Activated naive CD8-positive, alpha-beta T cell (primary cell): ENCODE measurements around the gene FOLR2.
"Not testable (repeated sequence)": the region's sequence is repeated elsewhere in the genome, so short reads cannot be mapped to it uniquely, and the experiment has no call there.

Experiments used
- H3K27ac Mint-ChIP-seq: one replicate; pipeline ENCODE4 v1.8.0; 2021; ENCODE audit warnings: mixed read lengths
- H3K27me3 Mint-ChIP-seq: one replicate; pipeline ENCODE4 v1.8.0; 2021; ENCODE audit warnings: mixed read lengths
- H3K36me3 Mint-ChIP-seq: one replicate; pipeline ENCODE4 v1.8.0; 2021; ENCODE audit warnings: mixed read lengths
- H3K4me1 Mint-ChIP-seq: one replicate; pipeline ENCODE4 v1.8.0; 2021; ENCODE audit warnings: low read depth, mixed read lengths
- H3K4me3 Mint-ChIP-seq: one replicate; pipeline ENCODE4 v1.8.0; 2021; ENCODE audit warnings: mild to moderate bottlenecking, mixed read lengths
- H3K9me3 Mint-ChIP-seq: one replicate; pipeline ENCODE4 v1.8.0; 2021; ENCODE audit warnings: low read depth, mixed read lengths

Gene FOLR2

GRCh38 chr11:72216638-72217037 is at the start of gene FOLR2:
Gene FOLR2 (plus strand): TSS chr11:72216794. CDS start chr11:72218585, 1,791 bp downstream.
- H3K36me3 Mint-ChIP-seq = no peaks in the 10 kb centered on the region
- no peaks in the 10 kb centered on the region for H3K9me3 Mint-ChIP-seq
- no peak within 1 kb of the TSS for H3K4me3 Mint-ChIP-seq
- peaks cover 7% of the 10 kb centered on the region for H3K4me1 Mint-ChIP-seq
- H3K27ac Mint-ChIP-seq = no peak within 1 kb of the TSS
- peaks cover 6% of the 10 kb centered on the region for H3K27me3 Mint-ChIP-seq

- not testable (repeated sequence) for H3K27ac Mint-ChIP-seq, H3K27me3 Mint-ChIP-seq, H3K4me1 Mint-ChIP-seq, H3K9me3 Mint-ChIP-seq, H3K4me3 Mint-ChIP-seq, H3K36me3 Mint-ChIP-seq
Observed at GRCh38 chr11:72169046-72169555, 47.5 kb upstream of the FOLR2 start.

- H3K4me1 Mint-ChIP-seq, H3K9me3 Mint-ChIP-seq, H3K4me3 Mint-ChIP-seq, H3K36me3 Mint-ChIP-seq, H3K27ac Mint-ChIP-seq, H3K27me3 Mint-ChIP-seq: not testable (repeated sequence)
Observed at GRCh38 chr11:72169754-72170153, 46.8 kb upstream of the FOLR2 start.

GRCh38 chr11:72172043-72172442 is 44.6 kb upstream of the FOLR2 start:
- not testable (repeated sequence) for H3K4me3 Mint-ChIP-seq, H3K27ac Mint-ChIP-seq, H3K27me3 Mint-ChIP-seq, H3K9me3 Mint-ChIP-seq, H3K36me3 Mint-ChIP-seq, H3K4me1 Mint-ChIP-seq

- Mint-ChIP-seq H3K27me3 (no peaks in the 10 kb centered on the region), H3K9me3 (no peaks in the 10 kb centered on the region), H3K4me1 (no peaks in the 10 kb centered on the region), H3K27ac (no peak overlapping the region), H3K36me3 (no peaks in the 10 kb centered on the region), H3K4me3 (no peak overlapping the region)
Observed at GRCh38 chr11:72173291-72173690, 43.3 kb upstream of the FOLR2 start.

- no peaks in the 10 kb centered on the region for H3K9me3 Mint-ChIP-seq
- H3K36me3 Mint-ChIP-seq = no peaks in the 10 kb centered on the region
- H3K4me1 Mint-ChIP-seq = no peaks in the 10 kb centered on the region
- H3K4me3 Mint-ChIP-seq = no peak overlapping the region
- no peaks in the 10 kb centered on the region for H3K27me3 Mint-ChIP-seq
- no peak overlapping the region for H3K27ac Mint-ChIP-seq
Observed at GRCh38 chr11:72174302-72175070, 42.1 kb upstream of the FOLR2 start.

GRCh38 chr11:72177656-72178055 is 38.9 kb upstream of the FOLR2 start:
- Mint-ChIP-seq H3K27me3 (no peaks in the 10 kb centered on the region), H3K4me1 (no peaks in the 10 kb centered on the region), H3K9me3 (no peaks in the 10 kb centered on the region), H3K27ac (no peak overlapping the region), H3K36me3 (no peaks in the 10 kb centered on the region), H3K4me3 (no peak overlapping the region)

GRCh38 chr11:72179049-72179803 is 37.4 kb upstream of the FOLR2 start:
- Mint-ChIP-seq H3K27me3 (no peaks in the 10 kb centered on the region), H3K36me3 (no peaks in the 10 kb centered on the region), H3K9me3 (no peaks in the 10 kb centered on the region), H3K27ac (no peak overlapping the region), H3K4me1 (peaks cover 2% of the 10 kb centered on the region), H3K4me3 (no peak overlapping the region)

- no peaks in the 10 kb centered on the region for H3K36me3 Mint-ChIP-seq
- H3K4me1 Mint-ChIP-seq = peaks cover 2% of the 10 kb centered on the region
- no peaks in the 10 kb centered on the region for H3K9me3 Mint-ChIP-seq
- no peak overlapping the region for H3K27ac Mint-ChIP-seq
- H3K4me3 Mint-ChIP-seq = no peak overlapping the region
- H3K27me3 Mint-ChIP-seq = no peaks in the 10 kb centered on the region
Observed at GRCh38 chr11:72179804-72180396, 36.7 kb upstream of the FOLR2 start.

- H3K4me3 Mint-ChIP-seq, H3K4me1 Mint-ChIP-seq, H3K36me3 Mint-ChIP-seq, H3K27ac Mint-ChIP-seq, H3K27me3 Mint-ChIP-seq, H3K9me3 Mint-ChIP-seq: not testable (repeated sequence)
Observed at GRCh38 chr11:72180892-72181552, 35.6 kb upstream of the FOLR2 start.

- not testable (repeated sequence) for H3K4me3 Mint-ChIP-seq, H3K9me3 Mint-ChIP-seq, H3K27ac Mint-ChIP-seq, H3K4me1 Mint-ChIP-seq, H3K36me3 Mint-ChIP-seq, H3K27me3 Mint-ChIP-seq
Observed at GRCh38 chr11:72181553-72181958, 35.0 kb upstream of the FOLR2 start.

GRCh38 chr11:72188267-72188666 is 28.3 kb upstream of the FOLR2 start:
- Mint-ChIP-seq H3K27me3 (no peaks in the 10 kb centered on the region), H3K36me3 (no peaks in the 10 kb centered on the region), H3K4me3 (no peak overlapping the region), H3K9me3 (no peaks in the 10 kb centered on the region), H3K4me1 (peaks cover 2% of the 10 kb centered on the region), H3K27ac (no peak overlapping the region)

- no peak overlapping the region for H3K27ac Mint-ChIP-seq
Observed at GRCh38 chr11:72189455-72190250, 26.9 kb upstream of the FOLR2 start.

GRCh38 chr11:72190631-72191071 is 25.9 kb upstream of the FOLR2 start:
- Mint-ChIP-seq H3K27me3 (no peaks in the 10 kb centered on the region), H3K36me3 (no peaks in the 10 kb centered on the region), H3K9me3 (no peaks in the 10 kb centered on the region), H3K27ac (no peak overlapping the region), H3K4me3 (no peak overlapping the region), H3K4me1 (no peaks in the 10 kb centered on the region)

More at GRCh38 chr11:72189455-72190250, 26.9 kb upstream of the FOLR2 start:
- Mint-ChIP-seq H3K4me3 (no peak overlapping the region), H3K4me1 (no peaks in the 10 kb centered on the region), H3K9me3 (no peaks in the 10 kb centered on the region), H3K27me3 (no peaks in the 10 kb centered on the region), H3K36me3 (no peaks in the 10 kb centered on the region)
